Thyroid gland (tissue), 4 donors: Measurements from ENCODE around the gene MCMBP. TPM values are rescaled to one million over a fixed set of nuclear protein-coding genes. Genes with fewer than 3 reads are reported as not detected.

Source experiments
- total RNA-seq, 4 donors: library from RNA; depleted of rRNA; stranded (reverse); fragments of >200 nt; gene quantifications; one replicate each; pipeline ENCODE4 v1.2.3, GENCODE V29; 2016

Gene MCMBP
- total RNA-seq, 4 donors from 2014 or later = 44.3 to 79.1 (median 59.0) TPM

Other genes with a start within 250 kb of the MCMBP start
- 10 to 100 TPM; 26.6 to 46.6 (median 38.0) TPM for gene BAG3, start 221.5 kb downstream of the MCMBP start, total RNA-seq
- 10 to 100 TPM; 12.6 to 14.9 (median 13.4) TPM for gene INPP5F, start 146.8 kb downstream of the MCMBP start, total RNA-seq
- gene SEC23IP, start 19.9 kb upstream of the MCMBP start, total RNA-seq = 10 to 100 TPM; 16.0 to 34.0 (median 32.7) TPM